ENCODE data around the gene PHAF1.

DNA sequence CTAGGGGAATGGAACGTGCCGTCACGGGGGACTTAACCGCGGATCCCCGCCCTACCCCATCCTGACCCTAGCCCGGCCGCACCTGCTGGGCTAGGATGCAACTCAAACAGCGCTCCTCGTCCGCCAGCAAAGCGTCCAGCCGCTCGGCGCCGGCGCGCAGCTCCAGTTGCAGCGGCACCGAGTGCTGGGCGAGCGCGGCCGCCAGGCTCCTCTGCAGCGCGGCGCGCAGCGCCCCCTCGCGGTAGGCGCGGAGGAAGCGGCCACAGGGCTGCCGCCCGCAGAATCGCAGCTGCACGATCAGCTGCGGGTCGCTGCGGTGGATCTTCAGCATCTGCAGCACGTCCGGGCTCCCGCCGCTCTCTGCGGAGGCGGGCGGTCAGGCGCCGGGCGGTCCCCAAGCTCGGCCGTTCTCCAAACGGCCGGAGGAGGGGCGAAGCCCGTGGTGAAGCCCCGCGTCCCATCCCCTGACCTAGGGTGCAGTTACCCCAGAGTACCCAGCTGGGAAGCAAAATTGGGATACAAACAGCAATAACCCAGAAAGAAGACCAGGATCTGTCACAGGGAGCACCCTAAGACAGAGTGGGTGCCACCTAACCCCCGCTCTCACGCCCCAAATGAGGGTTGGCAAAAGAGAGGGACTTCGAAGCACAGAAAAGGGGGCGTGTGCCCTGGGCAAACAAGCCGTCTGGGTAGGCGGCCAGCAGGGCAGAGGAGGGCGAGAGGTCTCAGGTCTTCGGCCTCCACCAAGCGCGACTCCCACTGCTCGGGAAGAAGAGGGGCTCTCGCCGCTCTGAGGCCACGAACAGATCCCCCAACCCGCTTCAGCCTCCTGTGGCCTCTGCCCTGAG, 45.8 kb downstream of the PHAF1 start:
- TF ChIP-seq CREB1 (IDR thresholded peaks at IDR 0.05; ENCODE audit: low read depth) (no peak), TEAD4 (IDR thresholded peaks at IDR 0.05) (peak; percentile 17; the same call in 1 of the 2 replicates)

Measured in Ishikawa (cell line).